ENCODE results near the gene KPNA3. TPM values are rescaled to one million over a fixed set of nuclear protein-coding genes. Genes with fewer than 3 reads are reported as not detected.
"Not testable (repeated sequence)": the region's sequence is repeated elsewhere in the genome, so short reads cannot be mapped to it uniquely, and the experiment has no call there.

The KPNA3 gene
- polyA plus RNA-seq, 1 donor from 2014 or later = 18.5 TPM

GRCh38 chr13:49820591-49821215 is 28.2 kb upstream of the KPNA3 start:
- peaks cover 7% of the 10 kb centered on the region for H3K27me3 Mint-ChIP-seq
- no peaks in the 10 kb centered on the region for H3K36me3 Mint-ChIP-seq
- no peak overlapping the region for H3K4me3 Mint-ChIP-seq
- peaks cover 0 to 5% (median 0%) of the 10 kb centered on the region in 3 donors for H3K9me3 Mint-ChIP-seq
- H3K27ac Mint-ChIP-seq = no peak overlapping the region
- H3K4me1 Mint-ChIP-seq = peaks cover 0 to 2% (median 0%) of the 10 kb centered on the region in 3 donors

- not testable (repeated sequence) for H3K4me3 Mint-ChIP-seq, H3K27me3 Mint-ChIP-seq, H3K9me3 Mint-ChIP-seq, H3K27ac Mint-ChIP-seq, H3K36me3 Mint-ChIP-seq, H3K4me1 Mint-ChIP-seq
These were observed 23.6 kb upstream of the KPNA3 start for GRCh38 chr13:49816047-49816446.

- Mint-ChIP-seq H3K27ac (no peak overlapping the region), H3K4me1 (no peaks in the 10 kb centered on the region), H3K4me3 (no peak overlapping the region), H3K36me3 (no peaks in the 10 kb centered on the region), H3K9me3 (no peaks in the 10 kb centered on the region), H3K27me3 (peaks cover 5% of the 10 kb centered on the region)
These were observed 22.2 kb upstream of the KPNA3 start for GRCh38 chr13:49814551-49815270.

GRCh38 chr13:49812812-49813211 is 20.3 kb upstream of the KPNA3 start:
- Mint-ChIP-seq H3K9me3 (peaks cover 0 to 4% (median 0%) of the 10 kb centered on the region in 3 donors), H3K4me3 (no peak overlapping the region), H3K4me1 (no peaks in the 10 kb centered on the region), H3K36me3 (no peaks in the 10 kb centered on the region), H3K27ac (no peak overlapping the region), H3K27me3 (peaks cover 11% of the 10 kb centered on the region)

- Mint-ChIP-seq H3K27me3 (peaks cover 10% of the 10 kb centered on the region), H3K4me1 (no peaks in the 10 kb centered on the region), H3K9me3 (peaks cover 0 to 4% (median 0%) of the 10 kb centered on the region in 3 donors), H3K4me3 (no peak overlapping the region), H3K36me3 (no peaks in the 10 kb centered on the region), H3K27ac (no peak overlapping the region)
These were observed 19.0 kb upstream of the KPNA3 start for GRCh38 chr13:49811527-49811908.

GRCh38 chr13:49810567-49811526 is 18.4 kb upstream of the KPNA3 start:
- Mint-ChIP-seq H3K4me1 (no peaks in the 10 kb centered on the region), H3K27ac (no peak overlapping the region), H3K27me3 (peaks cover 10% of the 10 kb centered on the region), H3K36me3 (no peaks in the 10 kb centered on the region), H3K9me3 (peaks cover 0 to 4% (median 0%) of the 10 kb centered on the region in 3 donors), H3K4me3 (no peak overlapping the region)

GRCh38 chr13:49807681-49808080 is 15.2 kb upstream of the KPNA3 start:
- Mint-ChIP-seq H3K27ac (no peak overlapping the region), H3K4me3 (peak overlapping the region in 1 of 4 donors; percentile 28), H3K9me3 (peaks cover 0 to 4% (median 0%) of the 10 kb centered on the region in 3 donors), H3K27me3 (peaks cover 6% of the 10 kb centered on the region), H3K36me3 (no peaks in the 10 kb centered on the region), H3K4me1 (no peaks in the 10 kb centered on the region)

GRCh38 chr13:49806126-49806536 is 13.6 kb upstream of the KPNA3 start:
- Mint-ChIP-seq H3K27me3 (peaks cover 6% of the 10 kb centered on the region), H3K36me3 (no peaks in the 10 kb centered on the region), H3K9me3 (peaks cover 0 to 4% (median 0%) of the 10 kb centered on the region in 3 donors), H3K4me1 (no peaks in the 10 kb centered on the region), H3K27ac (no peak overlapping the region), H3K4me3 (no peak overlapping the region)

GRCh38 chr13:49803047-49803446 is 10.6 kb upstream of the KPNA3 start:
- not testable (repeated sequence) for H3K9me3 Mint-ChIP-seq, H3K27me3 Mint-ChIP-seq, H3K36me3 Mint-ChIP-seq, H3K4me1 Mint-ChIP-seq, H3K4me3 Mint-ChIP-seq, H3K27ac Mint-ChIP-seq

- no peaks in the 10 kb centered on the region for H3K9me3 Mint-ChIP-seq
- no peaks in the 10 kb centered on the region for H3K36me3 Mint-ChIP-seq
- no peaks in the 10 kb centered on the region for H3K27me3 Mint-ChIP-seq
- no peaks in the 10 kb centered on the region for H3K4me1 Mint-ChIP-seq
- no peak overlapping the region for H3K4me3 Mint-ChIP-seq
- H3K27ac Mint-ChIP-seq = no peak overlapping the region
These were observed 9.9 kb upstream of the KPNA3 start for GRCh38 chr13:49802426-49802825.

- Mint-ChIP-seq H3K4me1 (peaks cover 20 to 33% (median 29%) of the 10 kb centered on the region in 3 donors), H3K27ac (peak overlapping the region; percentile 94 to 100 (median 96)), H3K36me3 (peaks cover 5% of the 10 kb centered on the region), H3K9me3 (no peaks in the 10 kb centered on the region), H3K4me3 (peak overlapping the region; percentile 97 to 99 (median 98)), H3K27me3 (peaks cover 4% of the 10 kb centered on the region)
These were observed 552 bp downstream of the KPNA3 start for GRCh38 chr13:49791711-49792549.

- Mint-ChIP-seq H3K4me3 (peak overlapping the region; percentile 92 to 98 (median 96)), H3K27ac (peak overlapping the region; percentile 91 to 96 (median 94)), H3K27me3 (peaks cover 4% of the 10 kb centered on the region), H3K9me3 (no peaks in the 10 kb centered on the region), H3K4me1 (peaks cover 26 to 39% (median 32%) of the 10 kb centered on the region in 3 donors), H3K36me3 (peaks cover 5% of the 10 kb centered on the region)
These were observed 1.2 kb downstream of the KPNA3 start for GRCh38 chr13:49791315-49791710.

GRCh38 chr13:49789968-49790367 is 2.5 kb downstream of the KPNA3 start:
- H3K27me3 Mint-ChIP-seq = no peaks in the 10 kb centered on the region
- peaks cover 28 to 48% (median 36%) of the 10 kb centered on the region in 3 donors for H3K4me1 Mint-ChIP-seq
- H3K4me3 Mint-ChIP-seq = peak overlapping the region in 2 of 4 donors; percentile 24 to 44
- H3K36me3 Mint-ChIP-seq = peaks cover 5% of the 10 kb centered on the region
- no peaks in the 10 kb centered on the region for H3K9me3 Mint-ChIP-seq
- H3K27ac Mint-ChIP-seq = peak overlapping the region in 1 of 3 donors; percentile 12

- Mint-ChIP-seq H3K27me3 (no peaks in the 10 kb centered on the region), H3K36me3 (peaks cover 7% of the 10 kb centered on the region), H3K27ac (peak overlapping the region in 1 of 3 donors; percentile 4), H3K4me3 (peak overlapping the region in 2 of 4 donors; percentile 10 to 23), H3K9me3 (no peaks in the 10 kb centered on the region), H3K4me1 (peaks cover 33 to 58% (median 41%) of the 10 kb centered on the region in 3 donors)
These were observed 6.0 kb downstream of the KPNA3 start for GRCh38 chr13:49786401-49787008.

Measured in IgD-negative memory B cell (primary cell).